ENCODE measurements around the gene MEF2D. TPM values are rescaled to one million over a fixed set of nuclear protein-coding genes. Genes with fewer than 3 reads are reported as not detected.
A peak's percentile ranks its signal among the peaks of the same experiment; 100 is the strongest.

MEF2D gene
- total RNA-seq, 2 experiments from 2014 or later: 25.7 to 27.8 TPM

GRCh38 chr1:156464825-156465452, 35.6 kb downstream of the MEF2D start:
- no peak overlapping the region for H3K27ac Mint-ChIP-seq

GRCh38 chr1:156464335-156464734, 36.2 kb downstream of the MEF2D start:
- Mint-ChIP-seq H3K4me3 (no peak overlapping the region), H3K9me3 (no peaks in the 10 kb centered on the region), H3K4me1 (peaks cover 13% of the 10 kb centered on the region), H3K27ac (no peak overlapping the region), H3K27me3 (no peaks in the 10 kb centered on the region), H3K36me3 (peaks cover 7% of the 10 kb centered on the region)
- DNase-seq: no peak

More at GRCh38 chr1:156464825-156465452, 35.6 kb downstream of the MEF2D start:
- H3K36me3 Mint-ChIP-seq: peaks cover 7% of the 10 kb centered on the region
- no peak overlapping the region for H3K4me3 Mint-ChIP-seq
- no peak for DNase-seq
- no peaks in the 10 kb centered on the region for H3K27me3 Mint-ChIP-seq
- no peaks in the 10 kb centered on the region for H3K9me3 Mint-ChIP-seq
- peaks cover 13% of the 10 kb centered on the region for H3K4me1 Mint-ChIP-seq

GRCh38 chr1:156463874-156464273, 36.7 kb downstream of the MEF2D start:
- no peak overlapping the region for H3K27ac Mint-ChIP-seq
- H3K4me3 Mint-ChIP-seq: no peak overlapping the region
- no peaks in the 10 kb centered on the region for H3K9me3 Mint-ChIP-seq
- no peak for DNase-seq
- peaks cover 5% of the 10 kb centered on the region for H3K36me3 Mint-ChIP-seq
- peaks cover 13% of the 10 kb centered on the region for H3K4me1 Mint-ChIP-seq
- H3K27me3 Mint-ChIP-seq: no peaks in the 10 kb centered on the region

- Mint-ChIP-seq H3K27ac (peak overlapping the region; percentile 54), H3K36me3 (peaks cover 3% of the 10 kb centered on the region), H3K27me3 (no peaks in the 10 kb centered on the region), H3K4me1 (peaks cover 13% of the 10 kb centered on the region), H3K9me3 (no peaks in the 10 kb centered on the region), H3K4me3 (no peak overlapping the region)
- no peak for DNase-seq
Measured at GRCh38 chr1:156462954-156463795, 37.4 kb downstream of the MEF2D start.

- Mint-ChIP-seq H3K4me3 (no peak overlapping the region), H3K27ac (no peak overlapping the region), H3K9me3 (no peaks in the 10 kb centered on the region)
Measured at GRCh38 chr1:156461781-156462647, 38.6 kb downstream of the MEF2D start.

GRCh38 chr1:156461109-156461508, 39.5 kb downstream of the MEF2D start:
- Mint-ChIP-seq H3K4me1 (peaks cover 26% of the 10 kb centered on the region), H3K36me3 (peaks cover 3% of the 10 kb centered on the region), H3K27me3 (no peaks in the 10 kb centered on the region), H3K27ac (no peak overlapping the region), H3K4me3 (no peak overlapping the region), H3K9me3 (no peaks in the 10 kb centered on the region)
- no peak for DNase-seq

More at GRCh38 chr1:156461781-156462647, 38.6 kb downstream of the MEF2D start:
- no peaks in the 10 kb centered on the region for H3K27me3 Mint-ChIP-seq
- peaks cover 5% of the 10 kb centered on the region for H3K36me3 Mint-ChIP-seq
- no peak for DNase-seq
- peaks cover 16% of the 10 kb centered on the region for H3K4me1 Mint-ChIP-seq

GRCh38 chr1:156460525-156460924, 40.0 kb downstream of the MEF2D start:
- Mint-ChIP-seq H3K9me3 (no peaks in the 10 kb centered on the region), H3K27ac (no peak overlapping the region), H3K4me3 (no peak overlapping the region), H3K4me1 (peaks cover 26% of the 10 kb centered on the region), H3K36me3 (peaks cover 3% of the 10 kb centered on the region), H3K27me3 (no peaks in the 10 kb centered on the region)
- no peak for DNase-seq

- peaks cover 13% of the 10 kb centered on the region for H3K4me1 Mint-ChIP-seq
- DNase-seq: no peak
- H3K27ac Mint-ChIP-seq: no peak overlapping the region
- no peaks in the 10 kb centered on the region for H3K27me3 Mint-ChIP-seq
- H3K4me3 Mint-ChIP-seq: no peak overlapping the region
- no peaks in the 10 kb centered on the region for H3K9me3 Mint-ChIP-seq
- H3K36me3 Mint-ChIP-seq: peaks cover 1% of the 10 kb centered on the region
Measured at GRCh38 chr1:156458181-156458503, 42.4 kb downstream of the MEF2D start.

- DNase-seq: peak; percentile 97
- peak overlapping the region; percentile 97 for H3K27ac Mint-ChIP-seq
- no peaks in the 10 kb centered on the region for H3K27me3 Mint-ChIP-seq
- H3K36me3 Mint-ChIP-seq: peaks cover 1% of the 10 kb centered on the region
- H3K4me1 Mint-ChIP-seq: peaks cover 13% of the 10 kb centered on the region
- peak overlapping the region; percentile 85 for H3K4me3 Mint-ChIP-seq
- H3K9me3 Mint-ChIP-seq: no peaks in the 10 kb centered on the region
Measured at GRCh38 chr1:156456625-156457465, 43.7 kb downstream of the MEF2D start.

GRCh38 chr1:156455362-156455761, 45.2 kb downstream of the MEF2D start:
- H3K36me3 Mint-ChIP-seq: peaks cover 1% of the 10 kb centered on the region
- DNase-seq: no peak
- H3K27me3 Mint-ChIP-seq: no peaks in the 10 kb centered on the region
- H3K4me1 Mint-ChIP-seq: peaks cover 13% of the 10 kb centered on the region
- no peak overlapping the region for H3K4me3 Mint-ChIP-seq
- no peaks in the 10 kb centered on the region for H3K9me3 Mint-ChIP-seq
- H3K27ac Mint-ChIP-seq: no peak overlapping the region

GRCh38 chr1:156452907-156453306, 47.7 kb downstream of the MEF2D start:
- Mint-ChIP-seq H3K4me1 (peaks cover 18% of the 10 kb centered on the region), H3K4me3 (no peak overlapping the region), H3K27me3 (peaks cover 5% of the 10 kb centered on the region), H3K9me3 (no peaks in the 10 kb centered on the region), H3K36me3 (peaks cover 1% of the 10 kb centered on the region), H3K27ac (no peak overlapping the region)
- DNase-seq: no peak

GRCh38 chr1:156451505-156452160, 48.9 kb downstream of the MEF2D start:
- no peaks in the 10 kb centered on the region for H3K9me3 Mint-ChIP-seq
- no peaks in the 10 kb centered on the region for H3K36me3 Mint-ChIP-seq
- H3K4me3 Mint-ChIP-seq: no peak overlapping the region
- H3K4me1 Mint-ChIP-seq: peaks cover 13% of the 10 kb centered on the region
- H3K27ac Mint-ChIP-seq: no peak overlapping the region
- DNase-seq: no peak
- peaks cover 12% of the 10 kb centered on the region for H3K27me3 Mint-ChIP-seq

- Mint-ChIP-seq H3K4me3 (no peak overlapping the region), H3K4me1 (peaks cover 21% of the 10 kb centered on the region), H3K36me3 (no peaks in the 10 kb centered on the region), H3K27me3 (peaks cover 36% of the 10 kb centered on the region), H3K9me3 (no peaks in the 10 kb centered on the region), H3K27ac (no peak overlapping the region)
- DNase-seq: no peak
Measured at GRCh38 chr1:156448134-156448967, 52.2 kb downstream of the MEF2D start.
